ENCODE results near the gene CLCN7. TPM values are rescaled to one million over a fixed set of nuclear protein-coding genes. Genes with fewer than 3 reads are reported as not detected.

CLCN7 gene
- total RNA-seq, 4 donors from 2014 or later = 21.5 to 145 (median 57.2) TPM

DNA sequence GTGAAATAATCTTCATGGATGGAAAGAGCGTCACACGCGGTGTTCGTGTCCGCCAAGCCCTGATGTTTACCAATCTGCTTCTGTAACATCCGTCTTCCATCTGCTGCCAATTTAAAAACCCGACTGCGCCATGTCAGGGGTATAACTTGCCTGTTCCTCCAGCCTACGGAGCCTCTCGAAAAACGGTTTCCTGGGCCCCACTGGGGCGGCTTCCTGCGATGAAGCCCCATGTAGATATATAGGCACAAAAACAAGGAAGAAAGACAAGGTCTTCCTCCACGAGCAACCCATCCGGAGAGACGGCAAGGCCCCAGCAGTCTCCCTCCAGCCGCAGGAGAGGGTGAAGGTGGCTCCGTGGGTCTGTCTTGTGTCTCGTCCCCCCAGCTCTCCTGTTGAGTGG is 13.8 kb upstream of the CLCN7 start, which contains the start of gene PTX4:
TSS of gene PTX4 (minus strand) at position 326 of the 400 bp plus-strand sequence. CDS start at position 291, 35 bp downstream.
- Histone ChIP-seq H3K9me3 (no peaks in the 10 kb centered on the region), H3K36me3 (no peaks in the 10 kb centered on the region), H3K27me3 (no peaks in the 10 kb centered on the region), H3K4me1 (no peaks in the 10 kb centered on the region), H3K27ac (no peak within 1 kb of the TSS), H3K4me3 (no peak within 1 kb of the TSS)
- intact Hi-C loops (cut with DNase I; ENCODE audit: low total_unique reads) = no loop called here
- no peak for DNase-seq
- TF ChIP-seq, protein P1, sequence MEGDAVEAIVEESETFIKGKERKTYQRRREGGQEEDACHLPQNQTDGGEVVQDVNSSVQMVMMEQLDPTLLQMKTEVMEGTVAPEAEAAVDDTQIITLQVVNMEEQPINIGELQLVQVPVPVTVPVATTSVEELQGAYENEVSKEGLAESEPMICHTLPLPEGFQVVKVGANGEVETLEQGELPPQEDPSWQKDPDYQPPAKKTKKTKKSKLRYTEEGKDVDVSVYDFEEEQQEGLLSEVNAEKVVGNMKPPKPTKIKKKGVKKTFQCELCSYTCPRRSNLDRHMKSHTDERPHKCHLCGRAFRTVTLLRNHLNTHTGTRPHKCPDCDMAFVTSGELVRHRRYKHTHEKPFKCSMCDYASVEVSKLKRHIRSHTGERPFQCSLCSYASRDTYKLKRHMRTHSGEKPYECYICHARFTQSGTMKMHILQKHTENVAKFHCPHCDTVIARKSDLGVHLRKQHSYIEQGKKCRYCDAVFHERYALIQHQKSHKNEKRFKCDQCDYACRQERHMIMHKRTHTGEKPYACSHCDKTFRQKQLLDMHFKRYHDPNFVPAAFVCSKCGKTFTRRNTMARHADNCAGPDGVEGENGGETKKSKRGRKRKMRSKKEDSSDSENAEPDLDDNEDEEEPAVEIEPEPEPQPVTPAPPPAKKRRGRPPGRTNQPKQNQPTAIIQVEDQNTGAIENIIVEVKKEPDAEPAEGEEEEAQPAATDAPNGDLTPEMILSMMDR (IDR thresholded peaks at IDR 0.05) = no peak
- TF ChIP-seq POLR2A (IDR thresholded peaks at IDR 0.05) = no peak

DNA sequence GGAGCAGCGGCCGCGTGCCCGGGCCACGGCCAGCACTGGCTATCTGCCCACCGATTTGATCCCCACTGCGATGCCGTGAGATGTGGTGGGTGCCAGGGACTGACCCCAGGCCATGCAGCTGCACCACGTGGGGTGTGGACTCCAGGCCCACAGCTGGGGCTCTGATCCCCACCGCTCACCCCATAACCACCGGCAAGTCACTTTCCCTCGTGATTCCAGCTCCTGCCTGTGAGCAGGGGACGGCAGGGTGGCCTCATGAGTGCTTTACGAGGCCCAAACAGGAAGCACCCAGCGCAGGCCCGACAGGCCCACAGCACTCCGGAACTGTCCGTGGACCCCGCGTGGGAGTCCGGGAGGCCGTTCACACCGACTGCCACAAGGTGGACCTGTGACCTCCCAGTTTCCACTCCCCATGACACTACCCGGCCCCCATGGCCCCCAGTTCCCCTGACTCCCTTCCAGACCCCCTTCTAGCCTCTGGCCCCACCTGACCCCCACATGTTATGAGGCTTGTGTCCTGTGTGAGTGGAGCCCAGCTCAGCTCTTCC is 13.3 kb upstream of the CLCN7 start:
- Histone ChIP-seq H3K36me3 (no peaks in the 10 kb centered on the region), H3K27ac (no peak overlapping the region), H3K9me3 (no peaks in the 10 kb centered on the region), H3K27me3 (no peaks in the 10 kb centered on the region), H3K4me1 (no peaks in the 10 kb centered on the region), H3K4me3 (no peak overlapping the region)
- TF ChIP-seq, protein P1 (IDR thresholded peaks at IDR 0.05) = no peak
- TF ChIP-seq POLR2A (IDR thresholded peaks at IDR 0.05) = no peak
- intact Hi-C loops (cut with DNase I; ENCODE audit: low total_unique reads) = no loop called here
- DNase-seq = no peak

DNA sequence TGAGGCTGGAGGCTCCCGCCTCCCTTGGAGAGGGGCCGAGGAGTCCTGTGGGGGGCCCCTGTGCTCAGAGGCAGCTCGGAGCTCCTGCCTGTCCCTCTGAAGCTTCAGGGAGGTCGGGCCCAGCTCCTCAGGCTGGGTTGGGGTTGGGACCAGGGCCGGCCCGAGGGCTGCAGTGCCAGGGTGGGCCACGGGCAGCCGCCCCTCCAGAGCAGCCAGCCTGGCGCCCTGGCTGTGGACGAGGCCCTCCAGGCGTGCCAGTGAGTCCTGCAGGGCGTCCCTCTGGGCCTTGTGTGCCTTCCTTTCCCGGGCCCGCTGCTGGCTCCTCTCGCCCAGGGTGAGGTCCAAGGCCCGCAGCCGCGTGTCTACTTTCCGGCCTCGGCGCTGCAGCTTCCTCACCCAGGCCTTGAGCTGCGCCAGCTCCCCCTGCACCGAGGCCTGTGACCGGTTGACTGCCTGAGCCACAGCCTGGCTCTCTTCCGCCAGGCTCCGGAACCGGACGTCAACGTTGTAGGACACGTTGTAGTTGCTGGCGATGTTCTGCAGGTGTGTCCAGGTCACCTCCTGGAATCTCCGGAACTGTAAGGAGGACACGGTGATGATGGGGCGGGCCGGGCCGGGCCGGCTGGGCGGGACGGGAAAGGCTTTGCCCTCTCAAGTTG is 12.7 kb upstream of the CLCN7 start:
- TF ChIP-seq, protein P1 (IDR thresholded peaks at IDR 0.05) = no peak
- TF ChIP-seq POLR2A (IDR thresholded peaks at IDR 0.05) = no peak
- no peaks in the 10 kb centered on the region for H3K36me3 ChIP-seq
- H3K4me3 ChIP-seq = no peak overlapping the region
- no peaks in the 10 kb centered on the region for H3K4me1 ChIP-seq
- no peaks in the 10 kb centered on the region for H3K27me3 ChIP-seq
- intact Hi-C loops (cut with DNase I; ENCODE audit: low total_unique reads) = no loop called here
- no peaks in the 10 kb centered on the region for H3K9me3 ChIP-seq
- no peak overlapping the region for H3K27ac ChIP-seq
- no peak for DNase-seq

DNA sequence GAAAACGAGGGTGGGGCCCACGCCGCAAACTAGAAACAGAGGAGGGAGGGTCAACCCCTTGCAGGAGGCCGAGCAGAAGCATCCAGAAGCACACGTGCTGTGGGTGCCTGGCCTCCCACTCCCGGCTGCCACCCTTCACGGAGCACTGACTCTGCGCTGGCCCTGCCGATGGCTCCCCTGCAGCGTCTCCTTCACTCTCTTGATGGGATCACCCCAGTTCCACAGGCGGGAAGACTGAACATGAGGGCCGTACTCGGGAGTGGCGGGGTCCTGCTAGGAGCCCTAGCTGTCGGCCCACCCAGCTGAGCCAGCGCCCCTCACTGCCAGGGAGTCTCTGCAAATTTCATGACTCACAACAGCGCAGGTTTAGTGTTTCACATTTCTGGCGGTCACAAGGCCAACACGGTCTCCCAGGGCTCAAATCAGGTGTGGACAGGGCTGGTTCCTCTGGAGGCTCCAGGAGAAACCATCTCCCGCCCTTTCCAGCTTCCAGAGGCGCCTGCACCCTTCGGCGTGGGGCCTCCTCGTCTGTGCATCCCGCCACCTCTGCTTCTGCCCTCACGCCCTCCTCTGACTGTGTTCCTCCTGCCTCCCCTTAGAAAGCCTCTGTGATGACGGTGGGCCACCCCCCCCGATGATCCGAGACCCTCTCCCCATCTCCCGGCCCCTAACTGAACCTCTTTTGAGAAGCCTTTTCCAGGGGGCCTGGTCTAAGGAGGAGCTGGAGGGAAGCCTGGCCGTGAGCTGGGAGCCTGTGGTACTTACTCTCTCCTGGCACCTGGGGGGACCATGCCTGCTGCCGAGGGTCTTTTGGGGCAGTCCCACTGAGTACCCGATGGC is 11.9 kb upstream of the CLCN7 start:
- no peak for DNase-seq
- Histone ChIP-seq H3K4me3 (no peak overlapping the region), H3K36me3 (no peaks in the 10 kb centered on the region), H3K4me1 (no peaks in the 10 kb centered on the region), H3K27me3 (no peaks in the 10 kb centered on the region), H3K9me3 (no peaks in the 10 kb centered on the region), H3K27ac (no peak overlapping the region)
- intact Hi-C loops (cut with DNase I; ENCODE audit: low total_unique reads) = no loop called here
- TF ChIP-seq, protein P1 (IDR thresholded peaks at IDR 0.05) = no peak
- TF ChIP-seq POLR2A (IDR thresholded peaks at IDR 0.05) = no peak

Data from uterus (tissue), 4 donors.